SU-DHL-6 (cell line): ENCODE measurements around the gene ADAM19.

Experiments used
- CTCF ChIP-seq: fragments of 200-600 bp; sonication (generic); IDR thresholded peaks from one replicate; pipeline ENCODE4 v1.5.1; 2017; ENCODE audit warnings: antibody characterized with exemption, mild to moderate bottlenecking, low read length, moderate library complexity; ENCODE audit not compliant: insufficient read depth, poor library complexity, severe bottlenecking
- EZH2phosphoT487 ChIP-seq: fragments of 200-600 bp; sonication (generic), shearing (Covaris generic); conservative IDR thresholded peaks from 2 replicates; pipeline ENCODE4 v1.6.1; 2018; ENCODE audit warnings: mild to moderate bottlenecking, antibody characterized with exemption, low read length, moderate library complexity, mixed read lengths

DNA sequence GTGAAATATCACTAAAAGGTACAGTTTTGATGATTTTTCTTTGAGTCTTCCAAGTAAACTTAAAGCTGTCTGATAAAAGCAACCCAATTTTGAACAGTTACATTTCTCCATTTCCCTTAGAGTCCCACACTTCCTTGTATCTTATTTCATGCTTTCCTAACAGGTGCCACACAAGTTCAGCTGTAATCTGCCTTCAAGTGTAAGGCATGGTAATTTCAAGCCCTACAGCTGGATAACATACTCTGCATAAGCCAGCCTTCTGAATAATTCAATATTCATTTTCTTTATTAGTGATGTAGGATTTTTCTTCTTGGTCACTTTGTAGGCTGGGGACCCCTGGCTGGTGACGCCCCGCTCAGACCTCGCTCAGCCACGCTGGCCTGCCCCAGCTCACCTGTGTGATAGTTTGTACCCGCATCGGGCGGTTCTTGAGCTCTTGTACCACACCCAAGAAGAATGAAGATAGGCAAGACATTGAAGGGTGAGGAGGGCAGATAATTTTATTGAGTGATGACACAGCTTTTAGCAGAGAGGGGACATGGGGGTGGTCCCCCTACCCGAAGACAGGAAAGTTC lies 42.7 kb upstream of the ADAM19 start:
- TF ChIP-seq CTCF: no peak
- TF ChIP-seq EZH2phosphoT487: no peak
